K562 (cell line): ENCODE data around the gene TLR8. TPM values are rescaled to one million over a fixed set of nuclear protein-coding genes. Genes with fewer than 3 reads are reported as not detected.

Experiments
- ASH1L ChIP-seq: fragments of 450-650 bp; IDR thresholded peaks from 2 replicates; pipeline ENCODE4 v1.6.1; 2018; ENCODE audit warnings: borderline replicate concordance, mild to moderate bottlenecking, low read depth; ENCODE audit not compliant: partially characterized antibody
- BRF1 ChIP-seq: IDR thresholded peaks from 3 replicates; pipeline ENCODE4 v1.6.1; 2011; ENCODE audit warnings: borderline replicate concordance, mild to moderate bottlenecking; ENCODE audit not compliant: insufficient read length; ENCODE audit errors: extremely low read depth
- CAMTA2 ChIP-seq: fragments of 250-450 bp; sonication (Bioruptor Pico); conservative IDR thresholded peaks from 2 replicates; pipeline ENCODE4 v1.5.1; 2022
- CCNT2 ChIP-seq: IDR thresholded peaks from 2 replicates; pipeline ENCODE4 v1.6.1; 2011; ENCODE audit warnings: borderline replicate concordance, low read depth, mild to moderate bottlenecking, moderate library complexity, mixed read lengths, low read length; ENCODE audit not compliant: insufficient read length; ENCODE audit errors: extremely low read depth
- CEBPG ChIP-seq, 3 experiments: fragments of 200-800 bp in 1 of 3; sonication (Bioruptor generic) in 1 of 3; sonication (generic) in 1 of 3; formaldehyde crosslinking in 1 of 3; IDR thresholded peaks in 2 of 3; conservative IDR thresholded peaks in 1 of 3; 2 replicates each; pipeline versions ENCODE4 v1.6.1 to v1.8.0; 2016 to 2022; ENCODE audit warnings: missing compliant biosample characterization in 2 of 3, missing genetic modification characterization in 2 of 3, mild to moderate bottlenecking in 1 of 3, missing genetic modification reagents in 1 of 3
- EHMT2 ChIP-seq: fragments of 450-650 bp; IDR thresholded peaks from 2 replicates; pipeline ENCODE4 v1.6.1; 2018; ENCODE audit warnings: antibody characterized with exemption
- ETV1 ChIP-seq: fragments of 450-650 bp; conservative IDR thresholded peaks from 2 replicates; pipeline ENCODE4 v1.6.1; 2016; ENCODE audit warnings: missing genetic modification characterization, control low read depth, low read depth, missing compliant biosample characterization
- FOXA3 ChIP-seq, 2 experiments: fragments of 450-650 bp in 1 of 2; sonication (generic) in 1 of 2; formaldehyde crosslinking; IDR thresholded peaks in 1 of 2; conservative IDR thresholded peaks in 1 of 2; 2 replicates each; pipeline versions ENCODE4 v1.4.0 to v1.8.0; 2020 to 2022; ENCODE audit warnings: mild to moderate bottlenecking in 2 of 2, missing genetic modification reagents in 1 of 2
- GTF2A2 ChIP-seq: IDR thresholded peaks from 2 replicates; pipeline ENCODE4 v1.6.1; 2016; ENCODE audit warnings: mild to moderate bottlenecking, missing genetic modification characterization, missing compliant biosample characterization
- HDAC6 ChIP-seq: IDR thresholded peaks from 2 replicates; pipeline ENCODE4 v1.6.1; 2012; ENCODE audit warnings: low read depth, mild to moderate bottlenecking, control low read depth, inconsistent platforms, low read length, moderate library complexity
- ILF3 ChIP-seq: fragments of 450-650 bp; IDR thresholded peaks from 2 replicates; pipeline ENCODE4 v1.6.1; 2018; ENCODE audit warnings: antibody characterized with exemption, mild to moderate bottlenecking, moderate library complexity, borderline replicate concordance
- IRF2 ChIP-seq: sonication (generic); formaldehyde crosslinking; IDR thresholded peaks from 2 replicates; pipeline ENCODE4 v1.8.1; 2022; ENCODE audit warnings: mild to moderate bottlenecking, missing genetic modification reagents
- KDM4B ChIP-seq, 2 experiments: fragments of 450-650 bp in 1 of 2; sonication (generic) in 1 of 2; IDR thresholded peaks; 2 replicates each; pipeline ENCODE4 v1.6.1; 2016 to 2017; ENCODE audit warnings: borderline replicate concordance in 2 of 2, antibody characterized with exemption in 1 of 2, low read depth in 1 of 2, mild to moderate bottlenecking in 1 of 2
- MAFF ChIP-seq: IDR thresholded peaks from 2 replicates; pipeline ENCODE4 v1.6.1; 2012; ENCODE audit warnings: low read length, improper control_type of control experiment
- MCM2 ChIP-seq: fragments of 450-650 bp; IDR thresholded peaks from 2 replicates; pipeline ENCODE4 v1.6.1; 2017; ENCODE audit warnings: low read depth, mild to moderate bottlenecking
- MEF2A ChIP-seq: IDR thresholded peaks from 2 replicates; pipeline ENCODE4 v1.6.1; 2011; ENCODE audit warnings: low read depth, mild to moderate bottlenecking, low read length, moderate library complexity; ENCODE audit not compliant: control insufficient read depth
- NR2F6 ChIP-seq: fragments of 450-650 bp; formaldehyde crosslinking; IDR thresholded peaks from 2 replicates; pipeline ENCODE4 v1.4.0; 2020; ENCODE audit warnings: mild to moderate bottlenecking
- RBM17 ChIP-seq: fragments of 200-400 bp; formaldehyde crosslinking; IDR thresholded peaks from 2 replicates; pipeline ENCODE4 v1.6.1; 2017; ENCODE audit warnings: low read depth, mild to moderate bottlenecking, low read length, borderline replicate concordance
- RFX7 ChIP-seq: fragments of 250-450 bp; sonication (Bioruptor Pico); IDR thresholded peaks from 2 replicates; pipeline ENCODE4 v1.5.1; 2021; ENCODE audit warnings: mild to moderate bottlenecking
- SMARCC2 ChIP-seq: fragments of 450-650 bp; IDR thresholded peaks from 2 replicates; pipeline ENCODE4 v1.6.1; 2017; ENCODE audit warnings: antibody characterized with exemption, moderate library complexity, mild to moderate bottlenecking, low read depth
- TAF1 ChIP-seq: IDR thresholded peaks from 2 replicates; pipeline ENCODE4 v1.6.1; 2011; ENCODE audit warnings: mild to moderate bottlenecking, low read length, moderate library complexity; ENCODE audit not compliant: insufficient read depth, control insufficient read depth, severe bottlenecking; ENCODE audit errors: extremely low read depth
- TARDBP ChIP-seq: fragments of 450-650 bp; IDR thresholded peaks from 2 replicates; pipeline ENCODE4 v1.6.1; 2016
- TBP ChIP-seq: optimal IDR thresholded peaks from 2 replicates; pipeline ENCODE3; 2011; ENCODE audit warnings: low read depth, low read length, improper control_type of control experiment
- TCFL5 ChIP-seq: fragments of 250-450 bp; sonication (Bioruptor Pico); conservative IDR thresholded peaks from 2 replicates; pipeline ENCODE4 v1.6.1; 2021; ENCODE audit warnings: mild to moderate bottlenecking, moderate library complexity, matching md5 sums
- TRIM24 ChIP-seq, 2 experiments: fragments of 450-650 bp; IDR thresholded peaks; 2 replicates each; pipeline ENCODE4 v1.6.1; 2016
- ZBTB17 ChIP-seq: fragments of 450-650 bp; formaldehyde crosslinking; IDR thresholded peaks from 2 replicates; pipeline ENCODE4 v1.4.0; 2020; ENCODE audit warnings: mild to moderate bottlenecking
- ZNF75A ChIP-seq: fragments of 450-650 bp; formaldehyde crosslinking; IDR thresholded peaks from 2 replicates; pipeline ENCODE4 v1.4.0; 2020; ENCODE audit warnings: mild to moderate bottlenecking
- ZNF830 ChIP-seq: fragments of 250-450 bp; sonication (Bioruptor Pico); IDR thresholded peaks from 2 replicates; pipeline ENCODE4 v1.5.0; 2021; ENCODE audit warnings: mild to moderate bottlenecking
- polyA plus RNA-seq, 8 experiments: library from polyadenylated mRNA; depleted of rRNA in 4 of 8; stranded (reverse) in 5 of 8; unstranded in 3 of 8; fragments of >200 nt; fragmentation: Nextera tagmentation in 2 of 8; fragmentation: Illumina TruSeq in 1 of 8; extraction: Ambion mirVana in 2 of 8; extraction: Trizol in 1 of 8; gene quantifications; 2 replicates each; pipeline versions ENCODE4 v1.2.1 to v1.2.3, GENCODE V29; 2011 to 2014; ENCODE audit warnings: inconsistent platforms in 1 of 8, missing spikeins in 1 of 8
- total RNA-seq, 7 experiments: library from RNA; depleted of rRNA in 6 of 7; stranded (reverse); fragments of >200 nt in 6 of 7; fragmentation: Illumina TruSeq in 2 of 7; extraction: Trizol in 2 of 7; gene quantifications; 2 replicates each; pipeline versions ENCODE4 v1.2.1 to v1.2.3, GENCODE V29; 2011 to 2021; ENCODE audit warnings: low replicate concordance in 1 of 7
- TF ChIP-seq, protein P1 (sequence below), 2 experiments: fragments of 200-800 bp in 1 of 2; sonication (Bioruptor generic) in 1 of 2; sonication (generic) in 1 of 2; formaldehyde crosslinking in 1 of 2; IDR thresholded peaks in 1 of 2; conservative IDR thresholded peaks in 1 of 2; 2 replicates each; pipeline versions ENCODE4 v1.5.0 to v1.6.1; 2016 to 2020; ENCODE audit warnings: missing compliant biosample characterization in 1 of 2, missing genetic modification characterization in 1 of 2, missing genetic modification reagents in 1 of 2

The TLR8 gene
- total and polyA plus RNA-seq, 9 of the 15 experiments (the other 6 are each of a cell fraction or from before 2014, with no cell fraction given): not detected

DNA sequence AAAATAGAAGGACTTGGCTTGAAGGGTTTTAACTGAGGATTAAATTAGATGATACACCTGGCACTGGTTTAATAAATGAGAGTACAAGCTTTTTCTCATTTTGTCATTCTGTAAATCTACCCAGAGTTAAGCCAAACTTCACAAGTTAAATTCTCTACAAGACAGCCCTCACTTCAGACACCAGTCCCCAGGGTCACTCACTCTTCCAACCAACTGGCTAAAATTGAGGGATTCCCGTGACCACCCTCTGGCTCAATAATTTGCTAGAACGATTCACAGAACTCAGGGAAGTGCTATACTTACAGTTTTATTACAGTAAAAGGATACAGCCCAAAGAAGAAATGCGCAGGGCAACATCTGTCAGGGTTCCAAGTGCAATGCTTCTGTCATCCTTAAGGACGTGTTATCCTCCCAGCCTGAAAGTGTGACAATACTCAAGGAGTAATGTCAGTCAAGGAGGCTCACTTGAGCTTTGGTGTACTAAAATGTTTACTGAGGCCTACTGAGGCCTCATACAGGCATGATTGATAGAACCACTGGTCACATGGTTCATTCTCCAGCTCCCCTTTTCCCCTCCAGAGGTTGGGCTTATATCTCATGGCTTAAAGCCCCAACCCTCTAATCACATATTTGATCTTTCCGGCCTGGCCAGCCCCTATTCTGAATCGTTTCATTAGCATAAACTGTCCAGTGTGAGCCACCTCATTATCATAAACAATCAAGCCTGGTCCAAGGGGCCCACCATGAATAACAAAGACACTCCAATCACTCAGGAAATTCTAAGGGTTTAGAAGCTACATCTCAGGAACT, 58.9 kb downstream of the TLR8 start (continued):
- no peak for TF ChIP-seq ZNF75A
- peak in 1 of 2 experiments; percentile 48; a peak in 1 of 4 replicates for TF ChIP-seq FOXA3 (CRISPR knock-in tag; conservative IDR thresholded peaks at IDR 0.05 in 1 of 2, IDR thresholded peaks at IDR 0.05 in 1 of 2)
- TF ChIP-seq TARDBP: no peak
- no peak for TF ChIP-seq GTF2A2
- TF ChIP-seq EHMT2: no peak
- no peak for TF ChIP-seq IRF2 (CRISPR knock-in tag)
- TF ChIP-seq CAMTA2 (CRISPR knock-in tag): no peak
- TF ChIP-seq MAFF: no peak
- no peak for TF ChIP-seq MCM2
- no peak for TF ChIP-seq TCFL5 (CRISPR knock-in tag)
- no peak for TF ChIP-seq KDM4B (IDR thresholded peaks at IDR 0.05; ENCODE audit: borderline replicate concordance in 2 of 2, low read depth in 1 of 2)
- TF ChIP-seq NR2F6 (CRISPR knock-in tag): no peak
- TF ChIP-seq ETV1: 0 out of 2 replicates have a peak, but pooled peaks have one; percentile 20
- TF ChIP-seq MEF2A: no peak
- TF ChIP-seq RFX7 (CRISPR knock-in tag): no peak
- TF ChIP-seq ZNF830: no peak
- TF ChIP-seq, protein P1, sequence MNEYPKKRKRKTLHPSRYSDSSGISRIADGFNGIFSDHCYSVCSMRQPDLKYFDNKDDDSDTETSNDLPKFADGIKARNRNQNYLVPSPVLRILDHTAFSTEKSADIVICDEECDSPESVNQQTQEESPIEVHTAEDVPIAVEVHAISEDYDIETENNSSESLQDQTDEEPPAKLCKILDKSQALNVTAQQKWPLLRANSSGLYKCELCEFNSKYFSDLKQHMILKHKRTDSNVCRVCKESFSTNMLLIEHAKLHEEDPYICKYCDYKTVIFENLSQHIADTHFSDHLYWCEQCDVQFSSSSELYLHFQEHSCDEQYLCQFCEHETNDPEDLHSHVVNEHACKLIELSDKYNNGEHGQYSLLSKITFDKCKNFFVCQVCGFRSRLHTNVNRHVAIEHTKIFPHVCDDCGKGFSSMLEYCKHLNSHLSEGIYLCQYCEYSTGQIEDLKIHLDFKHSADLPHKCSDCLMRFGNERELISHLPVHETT (CRISPR knock-in tag; conservative IDR thresholded peaks at IDR 0.05 in 1 of 2, IDR thresholded peaks at IDR 0.05 in 1 of 2): 0 out of 4 replicates have a peak, but pooled peaks of 1 of the 2 experiments have one; percentile 19
- TF ChIP-seq HDAC6: no peak
- peak; percentile 38 for TF ChIP-seq TBP
- no peak for TF ChIP-seq CCNT2
- no peak for TF ChIP-seq TAF1
- no peak for TF ChIP-seq BRF1
- TF ChIP-seq ASH1L: no peak
- no peak for TF ChIP-seq ZBTB17 (CRISPR knock-in tag)
- no peak for TF ChIP-seq ILF3
- no peak for TF ChIP-seq TRIM24 (IDR thresholded peaks at IDR 0.05)
- TF ChIP-seq SMARCC2: no peak
- no peak for TF ChIP-seq CEBPG (CRISPR knock-in tag; IDR thresholded peaks at IDR 0.05)
- TF ChIP-seq CEBPG (tag; conservative IDR thresholded peaks at IDR 0.05 in 1 of 2, IDR thresholded peaks at IDR 0.05 in 1 of 2): no peak
- no peak for TF ChIP-seq RBM17
